HepG2 (cell line): ENCODE data around the gene WDR13. TPM values are rescaled to one million over a fixed set of nuclear protein-coding genes. Genes with fewer than 3 reads are reported as not detected.

Source experiments
- AGO2 ChIP-seq: fragments of 200-400 bp; formaldehyde crosslinking; optimal IDR thresholded peaks from 2 replicates; pipeline ENCODE3; 2017; ENCODE audit warnings: mild to moderate bottlenecking, low read depth, low read length, moderate library complexity
- FOXM1 ChIP-seq: sonication (generic); formaldehyde crosslinking; IDR thresholded peaks from 2 replicates; pipeline ENCODE4 v1.5.0; 2020; ENCODE audit warnings: missing genetic modification reagents
- GPBP1L1 ChIP-seq: sonication (generic); formaldehyde crosslinking; IDR thresholded peaks from 2 replicates; pipeline ENCODE4 v1.5.0; 2020; ENCODE audit warnings: mild to moderate bottlenecking, missing genetic modification reagents
- KAT7 ChIP-seq: IDR thresholded peaks from 2 replicates; pipeline ENCODE4 v1.6.1; 2018; ENCODE audit warnings: borderline replicate concordance, missing compliant biosample characterization
- NFKB2 ChIP-seq: sonication (generic); formaldehyde crosslinking; IDR thresholded peaks from 2 replicates; pipeline ENCODE4 v1.4.0; 2020; ENCODE audit warnings: missing genetic modification reagents, borderline replicate concordance
- NFRKB ChIP-seq: fragments of 450-650 bp; IDR thresholded peaks from 2 replicates; pipeline ENCODE4 v1.6.1; 2017
- NR2F2 ChIP-seq: IDR thresholded peaks from 2 replicates; pipeline ENCODE4 v1.6.1; 2012; ENCODE audit warnings: low read depth, inconsistent platforms, borderline replicate concordance
- POLR2G ChIP-seq: fragments of 200-400 bp; formaldehyde crosslinking; IDR thresholded peaks from 2 replicates; pipeline ENCODE4 v1.6.1; 2018; ENCODE audit warnings: mild to moderate bottlenecking, low read depth, low read length, moderate library complexity
- RERE ChIP-seq: IDR thresholded peaks from 2 replicates; pipeline ENCODE4 v1.6.1; 2016; ENCODE audit warnings: low read depth, missing genetic modification reagents, missing compliant biosample characterization
- REXO4 ChIP-seq: sonication (generic); formaldehyde crosslinking; IDR thresholded peaks from 2 replicates; pipeline ENCODE4 v1.8.0; 2022; ENCODE audit warnings: missing genetic modification reagents, mild to moderate bottlenecking, borderline replicate concordance
- TARDBP ChIP-seq: sonication (generic); formaldehyde crosslinking; IDR thresholded peaks from 2 replicates; pipeline ENCODE4 v1.8.0; 2022; ENCODE audit warnings: mild to moderate bottlenecking, missing genetic modification reagents
- U2AF1 ChIP-seq: fragments of 200-400 bp; formaldehyde crosslinking; optimal IDR thresholded peaks from 2 replicates; pipeline ENCODE3; 2017; ENCODE audit warnings: mild to moderate bottlenecking, low read depth, low read length
- XRCC5 ChIP-seq: fragments of 200-400 bp; formaldehyde crosslinking; optimal IDR thresholded peaks from 2 replicates; pipeline ENCODE3; 2017; ENCODE audit warnings: mild to moderate bottlenecking, low read length
- ZBTB1 ChIP-seq: sonication (generic); formaldehyde crosslinking; IDR thresholded peaks from 2 replicates; pipeline ENCODE4 v1.4.0; 2020; ENCODE audit warnings: missing genetic modification reagents, borderline replicate concordance
- ZIK1 ChIP-seq: sonication (generic); formaldehyde crosslinking; IDR thresholded peaks from 2 replicates; pipeline ENCODE4 v1.5.0; 2020; ENCODE audit warnings: mild to moderate bottlenecking, low read depth, missing genetic modification reagents, borderline replicate concordance
- ZNF335 ChIP-seq: sonication (generic); formaldehyde crosslinking; IDR thresholded peaks from 2 replicates; pipeline ENCODE4 v1.4.0; 2020; ENCODE audit warnings: missing genetic modification reagents
- ZNF382 ChIP-seq: sonication (generic); formaldehyde crosslinking; IDR thresholded peaks from 2 replicates; pipeline ENCODE4 v1.5.0; 2020; ENCODE audit warnings: missing genetic modification reagents, mild to moderate bottlenecking, borderline replicate concordance
- ZNF782 ChIP-seq: sonication (generic); formaldehyde crosslinking; IDR thresholded peaks from 2 replicates; pipeline ENCODE4 v1.4.0; 2020; ENCODE audit warnings: missing genetic modification reagents, mild to moderate bottlenecking, borderline replicate concordance
- ZSCAN5A ChIP-seq: sonication (generic); formaldehyde crosslinking; IDR thresholded peaks from 2 replicates; pipeline ENCODE4 v1.8.0; 2022; ENCODE audit warnings: mild to moderate bottlenecking, missing genetic modification reagents, borderline replicate concordance
- ZSCAN9 ChIP-seq: IDR thresholded peaks from 2 replicates; pipeline ENCODE4 v1.6.1; 2016; ENCODE audit warnings: borderline replicate concordance
- polyA plus RNA-seq, 8 experiments: library from polyadenylated mRNA; depleted of rRNA in 3 of 8; stranded (reverse) in 7 of 8; unstranded in 1 of 8; fragments of >200 nt; fragmentation: Illumina TruSeq in 4 of 8; extraction: Trizol in 4 of 8; gene quantifications; 2 replicates each; pipeline versions ENCODE4 v1.2.1 to v1.2.3, GENCODE V29; 2011 to 2016; ENCODE audit warnings: low read depth in 4 of 8, missing spikeins in 1 of 8, mixed read lengths in 1 of 8; ENCODE audit not compliant: insufficient read depth in 1 of 8
- total RNA-seq, 5 experiments: library from RNA; depleted of rRNA; stranded (reverse); fragments of >200 nt; fragmentation: Illumina TruSeq; extraction: Trizol; gene quantifications; 2 replicates each; pipeline ENCODE4 v1.2.3, GENCODE V29; 2016; ENCODE audit warnings: low read depth in 1 of 5

WDR13 gene
- total and polyA plus RNA-seq, 2 of the 13 experiments (the other 11 are each of a cell fraction or from before 2014, with no cell fraction given): 28.7 to 37.1 TPM

- peak; percentile 50; the same call in 1 of the 2 replicates for TF ChIP-seq NFKB2 (CRISPR knock-in tag)
- 0 out of 2 replicates have a peak, but pooled peaks have one; percentile 29 for TF ChIP-seq KAT7
- TF ChIP-seq NFRKB: no peak
- no peak for TF ChIP-seq FOXM1 (CRISPR knock-in tag)
- no peak for TF ChIP-seq ZSCAN9
- TF ChIP-seq REXO4: no peak
- TF ChIP-seq ZNF782 (CRISPR knock-in tag): no peak
- no peak for TF ChIP-seq ZSCAN5A (CRISPR knock-in tag)
- TF ChIP-seq XRCC5: peak; percentile 84
- peak; percentile 83 for TF ChIP-seq POLR2G
- no peak for TF ChIP-seq NR2F2
- TF ChIP-seq ZIK1: no peak
- no peak for TF ChIP-seq ZBTB1
- no peak for TF ChIP-seq ZNF382 (CRISPR knock-in tag)
- TF ChIP-seq GPBP1L1 (CRISPR knock-in tag): no peak
- TF ChIP-seq U2AF1: peak; percentile 43
- TF ChIP-seq RERE (CRISPR knock-in tag): no peak
- TF ChIP-seq AGO2: peak; percentile 72
- TF ChIP-seq TARDBP: peak; percentile 5; the same call in 1 of the 2 replicates
- TF ChIP-seq ZNF335 (CRISPR knock-in tag): no peak
These were observed at the start of gene WDR13 (continued) for GRCh38 chrX:48597353-48598264.
